CD4-positive, alpha-beta T cell treated with Interleukin-15 for 1 hour (primary cell): Measurements from ENCODE around the gene AP5S1.
A peak's percentile ranks its signal among the peaks of the same experiment; 100 is the strongest.

Experiments
- DNase-seq: peaks from one replicate; pipeline ENCODE4 v3.0.0-alpha.2; 2020

AP5S1 gene

GRCh38 chr20:3794701-3795420, 25.5 kb upstream of the AP5S1 start:
- no peak for DNase-seq

GRCh38 chr20:3795511-3796468, 24.6 kb upstream of the AP5S1 start, which contains the start of gene CDC25B:
CDC25B (plus strand) TSS chr20:3796310; CDS start chr20:3796532, 222 bp downstream.
- DNase-seq: peak; percentile 85

DNA sequence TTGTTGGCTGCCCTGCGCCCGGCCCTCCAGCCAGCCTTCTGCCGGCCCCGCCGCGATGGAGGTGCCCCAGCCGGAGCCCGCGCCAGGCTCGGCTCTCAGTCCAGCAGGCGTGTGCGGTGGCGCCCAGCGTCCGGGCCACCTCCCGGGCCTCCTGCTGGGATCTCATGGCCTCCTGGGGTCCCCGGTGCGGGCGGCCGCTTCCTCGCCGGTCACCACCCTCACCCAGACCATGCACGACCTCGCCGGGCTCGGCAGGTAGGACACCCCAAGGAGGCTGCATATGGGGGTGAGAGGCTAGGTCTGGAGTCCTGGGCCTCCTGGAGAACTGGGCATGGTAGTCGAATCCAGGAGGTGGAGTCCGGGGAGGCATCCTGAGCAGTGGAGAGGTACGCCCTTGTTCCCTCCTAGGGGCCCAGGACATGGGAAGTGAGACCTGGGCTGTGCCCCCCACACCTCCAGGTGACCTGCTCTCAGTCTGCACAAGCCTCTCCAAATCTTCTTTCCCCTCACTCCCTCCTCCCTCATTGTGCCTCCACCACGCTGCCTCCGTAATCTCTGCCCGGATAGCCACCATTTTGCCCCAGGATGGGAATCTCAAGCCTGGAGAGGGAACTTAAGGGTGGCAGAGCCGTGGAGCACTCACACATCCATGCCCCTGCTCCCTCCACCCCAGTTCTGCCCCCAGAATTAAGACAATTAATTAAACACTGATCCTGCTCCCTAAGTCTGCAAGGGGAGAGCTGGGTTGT, 23.7 kb upstream of the AP5S1 start:
- DNase-seq: no peak

DNA sequence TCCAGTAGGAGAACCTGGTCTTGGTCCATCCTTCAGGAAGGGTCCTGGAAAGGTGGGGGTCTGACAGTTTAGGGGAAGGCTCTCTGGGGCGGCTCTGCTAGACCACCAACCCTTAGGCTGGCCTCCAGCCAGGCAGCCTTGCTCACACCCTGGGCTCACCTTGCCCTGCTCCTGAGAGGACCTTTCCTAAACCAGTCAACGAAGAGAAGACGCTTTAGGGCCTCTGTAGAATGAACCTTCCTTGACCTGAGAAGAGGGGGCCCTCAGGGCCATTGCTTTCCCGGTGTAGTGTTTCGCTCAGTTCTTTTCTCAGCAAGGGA, 23.2 kb upstream of the AP5S1 start:
- no peak for DNase-seq

DNA sequence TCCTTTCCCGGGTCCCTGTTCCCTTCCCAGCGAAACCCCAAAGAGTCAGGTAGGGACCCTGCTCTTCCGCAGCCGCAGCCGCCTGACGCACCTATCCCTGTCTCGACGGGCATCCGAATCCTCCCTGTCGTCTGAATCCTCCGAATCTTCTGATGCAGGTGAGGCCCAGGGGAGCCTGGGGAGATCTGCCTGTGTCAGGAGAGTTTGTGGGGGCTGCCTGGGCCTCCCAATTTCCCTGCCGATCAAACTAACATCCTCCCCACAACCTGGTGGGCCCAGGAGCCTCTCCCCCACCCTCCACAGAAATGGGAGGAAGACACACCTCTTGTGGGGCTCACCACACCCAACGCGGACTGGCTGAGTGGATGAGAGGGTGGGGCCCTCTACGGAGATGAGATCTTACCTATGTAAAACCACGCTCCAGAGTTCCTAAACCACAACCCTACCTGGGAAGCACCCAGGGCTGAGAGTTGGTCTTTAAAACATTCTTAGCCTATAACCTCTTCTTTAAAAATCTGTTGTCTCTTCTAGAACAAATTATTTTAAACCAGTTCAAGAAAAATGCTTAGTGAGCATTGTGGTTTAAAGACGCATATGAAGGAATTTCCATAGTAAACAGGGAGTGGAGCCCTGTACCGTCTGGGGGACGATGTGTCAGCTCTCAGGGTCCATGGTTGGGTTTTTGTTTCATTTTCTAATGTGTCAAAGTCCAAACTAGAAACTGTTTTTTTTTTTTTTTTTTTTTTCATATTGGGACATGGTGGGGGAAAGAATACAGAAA, 22.6 kb upstream of the AP5S1 start:
- DNase-seq: no peak

- DNase-seq: no peak
Measured at GRCh38 chr20:3798373-3798768, 22.0 kb upstream of the AP5S1 start.

DNA sequence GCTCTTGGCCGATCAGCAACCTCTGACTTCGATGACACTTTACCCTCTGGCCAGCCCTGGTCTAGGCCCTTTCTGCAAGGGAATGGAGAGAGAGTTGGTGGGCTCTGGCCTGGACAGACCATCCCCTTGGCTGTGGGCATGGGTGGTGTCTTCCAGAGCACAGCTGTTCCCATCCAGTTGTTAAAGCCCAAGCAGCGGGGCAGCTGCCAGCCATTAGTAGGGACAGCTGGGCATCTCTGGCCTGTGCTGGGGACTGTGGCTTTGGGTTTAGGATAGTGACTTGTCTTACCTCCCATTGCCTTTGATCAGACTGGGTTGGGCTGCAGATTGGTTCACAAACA, 21.5 kb upstream of the AP5S1 start:
- DNase-seq: no peak

DNA sequence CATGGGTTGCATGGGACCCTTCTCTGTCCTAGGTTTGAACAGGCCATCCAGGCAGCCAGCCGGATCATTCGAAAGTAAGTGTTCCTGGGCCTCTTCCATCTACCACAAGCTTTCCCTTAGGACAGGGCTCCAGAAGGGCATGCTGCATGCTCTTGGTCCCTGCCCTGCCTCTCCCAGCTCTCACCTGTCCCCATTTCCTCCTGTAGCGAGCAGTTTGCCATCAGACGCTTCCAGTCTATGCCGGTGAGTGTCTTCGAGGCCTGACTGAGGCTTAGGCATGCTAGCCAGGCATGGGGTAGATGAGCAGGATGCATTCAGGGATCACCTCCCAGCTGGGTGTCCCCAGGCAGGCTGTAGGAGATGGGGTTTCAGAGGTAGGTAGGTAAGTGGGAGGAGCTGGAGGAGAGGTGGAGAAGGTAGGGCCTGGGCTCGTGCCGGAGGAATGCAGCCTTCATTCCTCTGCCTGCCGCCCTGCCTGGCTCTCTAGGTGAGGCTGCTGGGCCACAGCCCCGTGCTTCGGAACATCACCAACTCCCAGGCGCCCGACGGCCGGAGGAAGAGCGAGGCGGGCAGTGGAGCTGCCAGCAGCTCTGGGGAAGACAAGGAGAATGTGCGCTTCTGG, 20.0 kb upstream of the AP5S1 start:
- DNase-seq: no peak

- no peak for DNase-seq
Measured at GRCh38 chr20:3800878-3801260, 19.5 kb upstream of the AP5S1 start.

GRCh38 chr20:3801299-3801698, 19.0 kb upstream of the AP5S1 start:
- no peak for DNase-seq

DNA sequence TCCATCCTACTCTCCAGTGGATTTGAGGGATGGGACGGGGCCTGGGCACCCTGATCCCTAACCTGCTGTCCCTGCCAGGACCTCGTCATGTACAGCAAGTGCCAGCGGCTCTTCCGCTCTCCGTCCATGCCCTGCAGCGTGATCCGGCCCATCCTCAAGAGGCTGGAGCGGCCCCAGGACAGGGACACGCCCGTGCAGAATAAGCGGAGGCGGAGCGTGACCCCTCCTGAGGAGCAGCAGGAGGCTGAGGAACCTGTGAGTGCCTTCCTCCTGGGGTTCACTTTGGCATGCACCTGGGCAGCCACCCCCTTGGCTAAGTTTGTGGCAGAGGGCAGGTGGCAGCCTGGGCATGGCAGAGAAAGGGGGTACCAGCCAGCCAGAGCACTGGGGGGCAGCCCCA, 18.5 kb upstream of the AP5S1 start:
- no peak for DNase-seq

DNA sequence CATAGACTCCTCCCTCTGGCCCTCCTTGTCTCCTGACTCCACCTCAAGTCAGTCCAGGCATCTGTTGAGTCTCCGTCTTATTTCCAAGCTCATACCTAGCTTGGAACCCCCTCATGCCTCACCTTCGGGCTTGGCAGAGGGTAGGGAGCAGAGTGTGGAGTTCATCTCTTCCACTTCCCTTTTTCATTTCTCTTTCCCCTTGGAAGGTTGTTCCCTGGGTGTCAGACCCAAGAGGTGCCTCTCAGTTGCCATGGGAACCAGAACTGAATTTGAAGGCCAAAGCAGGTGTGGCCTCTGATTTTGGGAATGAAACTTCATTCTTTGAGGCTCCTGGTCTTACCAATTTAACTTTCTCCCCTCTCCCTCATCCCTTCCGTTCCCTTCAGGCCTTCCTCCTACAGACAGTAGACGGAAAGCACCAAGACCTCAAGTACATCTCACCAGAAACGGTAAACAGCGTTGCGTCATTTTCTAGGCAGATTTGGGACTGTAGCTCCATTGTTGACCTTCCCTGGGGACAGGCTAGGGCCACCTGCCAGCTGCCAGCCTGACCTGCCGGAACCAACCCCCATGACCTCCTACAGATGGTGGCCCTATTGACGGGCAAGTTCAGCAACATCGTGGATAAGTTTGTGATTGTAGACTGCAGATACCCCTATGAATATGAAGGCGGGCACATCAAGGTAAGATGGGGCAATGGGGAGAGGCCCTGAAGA, 17.7 kb upstream of the AP5S1 start:
- no peak for DNase-seq

DNA sequence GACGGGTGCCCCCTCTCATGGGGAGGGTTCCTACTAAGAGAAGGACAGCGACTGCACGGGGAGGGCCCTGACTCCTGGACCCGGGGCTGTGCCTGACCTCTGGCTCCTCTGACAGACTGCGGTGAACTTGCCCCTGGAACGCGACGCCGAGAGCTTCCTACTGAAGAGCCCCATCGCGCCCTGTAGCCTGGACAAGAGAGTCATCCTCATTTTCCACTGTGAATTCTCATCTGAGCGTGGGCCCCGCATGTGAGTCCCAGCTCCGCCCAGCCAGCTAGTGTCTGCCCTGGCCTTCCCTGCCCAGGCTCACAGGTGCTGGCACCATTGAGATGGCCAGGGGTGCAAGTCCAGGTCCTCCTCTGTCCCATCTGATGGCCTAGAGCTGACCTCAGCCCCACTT, 17.1 kb upstream of the AP5S1 start:
- no peak for DNase-seq

- DNase-seq: no peak
Measured at GRCh38 chr20:3803854-3804253, 16.5 kb upstream of the AP5S1 start.

- no peak for DNase-seq
Measured at GRCh38 chr20:3804254-3804751, 16.0 kb upstream of the AP5S1 start.

- DNase-seq: no peak
Measured at GRCh38 chr20:3804781-3805180, 15.6 kb upstream of the AP5S1 start.

- no peak for DNase-seq
Measured at GRCh38 chr20:3808544-3808943, 11.8 kb upstream of the AP5S1 start.

DNA sequence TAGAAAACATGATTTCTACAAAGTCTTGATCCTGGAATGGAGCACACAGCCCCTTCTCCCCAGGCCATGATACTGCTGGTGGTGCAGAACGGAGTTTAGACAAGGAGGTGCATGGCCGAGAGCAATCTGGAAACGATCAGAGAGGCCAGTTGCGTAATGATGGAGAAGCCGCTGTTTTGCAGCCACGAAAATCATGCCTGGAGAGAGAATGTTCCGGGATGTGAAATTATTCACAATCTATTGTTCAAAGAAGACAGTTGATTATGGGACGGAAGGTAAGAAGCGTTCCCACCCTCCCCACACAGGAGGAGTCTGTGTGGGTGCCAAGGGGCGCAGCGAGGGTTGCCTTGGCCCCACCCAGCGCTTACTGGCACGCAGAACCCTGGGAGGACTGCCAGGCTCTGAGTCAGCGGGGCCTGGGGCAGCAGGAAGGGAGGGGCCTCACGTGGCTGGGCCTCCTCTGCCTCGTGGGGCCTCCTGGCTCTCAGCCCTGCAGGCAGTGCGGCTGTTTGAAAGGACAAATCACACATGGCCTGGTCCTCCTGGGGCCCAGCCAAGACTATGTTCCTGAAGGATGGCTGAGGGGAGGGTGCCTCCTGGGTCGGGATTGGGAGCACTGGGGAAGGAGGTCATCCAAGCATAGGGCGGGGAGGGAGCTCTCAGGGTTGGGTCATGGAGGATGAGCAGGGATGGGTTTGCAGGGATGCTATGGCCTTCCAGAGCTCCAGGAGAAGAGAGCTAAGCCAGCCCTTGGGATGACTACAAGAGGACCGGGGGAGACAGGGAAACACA, 8.7 kb upstream of the AP5S1 start:
- peak; percentile 92 for DNase-seq

- no peak for DNase-seq
Measured at GRCh38 chr20:3812259-3812681, 8.1 kb upstream of the AP5S1 start.
